Testis (tissue), 5 donors: ENCODE data around the gene INHBB. TPM values are rescaled to one million over a fixed set of nuclear protein-coding genes. Genes with fewer than 3 reads are reported as not detected.

ENCODE experiments used
- DNase-seq: peaks from one replicate; pipeline ENCODE4 v3.0.0-alpha.2; 2019
- H3K27ac ChIP-seq, 2 donors: fragments of 200-600 bp; sonication (generic); one replicate each; pipeline ENCODE4 v1.5.1; 2019
- H3K27me3 ChIP-seq: fragments of 200-600 bp; sonication (generic); one replicate; pipeline ENCODE4 v1.5.1; 2019
- H3K36me3 ChIP-seq: fragments of 200-600 bp; sonication (generic); one replicate; pipeline ENCODE4 v1.5.1; 2017; ENCODE audit warnings: low read depth; ENCODE audit errors: missing control alignments
- H3K4me1 ChIP-seq: fragments of 200-600 bp; sonication (generic); one replicate; pipeline ENCODE4 v1.5.1; 2019
- H3K4me3 ChIP-seq, 2 donors: fragments of 200-600 bp; sonication (generic); one replicate each; pipeline ENCODE4 v1.5.1; 2017 to 2019
- H3K9me3 ChIP-seq: fragments of 200-600 bp; sonication (generic); one replicate; pipeline ENCODE4 v1.5.1; 2017
- POLR2A ChIP-seq: fragments of 450-650 bp; IDR thresholded peaks from one replicate; pipeline ENCODE4 v1.6.1; 2017; ENCODE audit warnings: antibody characterized with exemption, mild to moderate bottlenecking, moderate library complexity
- WGBS, 2 donors: methylation state at CpG; one replicate each; pipeline ENCODE4 v1.1.5; 2018; 5-methylcytosine and 5-hydroxymethylcytosine counted together
- intact Hi-C: fragments of 100-400 bp; cut with DNase I; formaldehyde crosslinking; loops from one replicate; pipeline ENCODE4 v1.15.1; 2023; ENCODE audit warnings: low total_unique reads
- long read RNA-seq, 2 donors: transcript quantifications; one replicate each; lab custom pipeline, GENCODE V29; 2026
- polyA plus RNA-seq: library from polyadenylated mRNA; stranded (reverse); fragments of 350-450 nt; fragmentation: Illumina TruSeq; extraction: RNeasy Lipid Tissue Mini Kit (QIAGEN cat#74804); gene quantifications from one replicate; pipeline ENCODE4 v1.2.3, GENCODE V29; 2014; ENCODE audit warnings: low read depth, low replicate concordance; ENCODE audit not compliant: insufficient read depth
- total RNA-seq, 2 donors: library from RNA; depleted of rRNA; stranded (reverse); fragments of >200 nt; gene quantifications; one replicate each; pipeline ENCODE4 v1.2.3, GENCODE V29; 2016
- TF ChIP-seq, protein P1 (sequence below), 3 experiments: fragments of 450-650 bp in 2 of 3; fragments of 200-600 bp in 1 of 3; sonication (generic) in 1 of 3; IDR thresholded peaks; one replicate each; pipeline ENCODE4 v1.5.1; 2016 to 2019; ENCODE audit warnings: antibody characterized with exemption in 3 of 3, mild to moderate bottlenecking in 2 of 3, moderate library complexity in 1 of 3

INHBB gene
- total RNA-seq (100 to 1,000 TPM in 1 of 2 donors, 10 to 100 TPM in 1; 55.4 to 123 TPM), polyA plus RNA-seq (46.1 TPM)
- long read RNA-seq, donor 1, transcript INHBB-201 (2 exons, 3,204 nt) = major isoform, 22 of 22 reads
- long read RNA-seq, donor 1, partial matches to known transcripts = 0 of 22 reads
- long read RNA-seq, donor 1, other reads (novel, unspliced or antisense) = 0 of 22 reads
- long read RNA-seq, donor 2, transcript INHBB-201 (2 exons, 3,204 nt) = major isoform, 29 of 53 reads
- long read RNA-seq, donor 2, partial matches to known transcripts = 24 of 53 reads
- long read RNA-seq, donor 2, other reads (novel, unspliced or antisense) = 0 of 53 reads

DNA sequence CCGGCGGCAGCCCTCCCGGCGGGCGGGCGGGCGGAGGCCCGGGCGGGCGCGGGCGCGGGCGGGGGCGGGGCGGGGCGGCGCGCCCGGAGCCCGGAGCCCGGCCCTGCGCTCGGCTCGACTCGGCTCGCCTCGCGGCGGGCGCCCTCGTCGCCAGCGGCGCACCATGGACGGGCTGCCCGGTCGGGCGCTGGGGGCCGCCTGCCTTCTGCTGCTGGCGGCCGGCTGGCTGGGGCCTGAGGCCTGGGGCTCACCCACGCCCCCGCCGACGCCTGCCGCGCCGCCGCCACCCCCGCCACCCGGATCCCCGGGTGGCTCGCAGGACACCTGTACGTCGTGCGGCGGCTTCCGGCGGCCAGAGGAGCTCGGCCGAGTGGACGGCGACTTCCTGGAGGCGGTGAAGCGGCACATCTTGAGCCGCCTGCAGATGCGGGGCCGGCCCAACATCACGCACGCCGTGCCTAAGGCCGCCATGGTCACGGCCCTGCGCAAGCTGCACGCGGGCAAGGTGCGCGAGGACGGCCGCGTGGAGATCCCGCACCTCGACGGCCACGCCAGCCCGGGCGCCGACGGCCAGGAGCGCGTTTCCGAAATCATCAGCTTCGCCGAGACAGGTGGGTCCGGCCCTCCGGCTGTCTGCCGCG lies at the start of gene INHBB:
Gene INHBB (plus strand): TSS at position 111 of the 641 bp plus-strand sequence. CDS start 53 bp downstream, at position 164.
- no peaks in the 10 kb centered on the region for H3K36me3 ChIP-seq
- H3K9me3 ChIP-seq = no peaks in the 10 kb centered on the region
- 3% methylated on average over 42 of the region's 99 CpGs; no CpG with 5 or more reads in 1 of the 2 donors for WGBS, 2 donors
- peak within 1 kb of the TSS; percentile 55 to 67 for H3K4me3 ChIP-seq
- intact Hi-C loops = loop anchor here (5.0 kb wide), 1 partner anchor 336 kb away; no protein-coding TSS in a partner anchor
- TF ChIP-seq, protein P1, sequence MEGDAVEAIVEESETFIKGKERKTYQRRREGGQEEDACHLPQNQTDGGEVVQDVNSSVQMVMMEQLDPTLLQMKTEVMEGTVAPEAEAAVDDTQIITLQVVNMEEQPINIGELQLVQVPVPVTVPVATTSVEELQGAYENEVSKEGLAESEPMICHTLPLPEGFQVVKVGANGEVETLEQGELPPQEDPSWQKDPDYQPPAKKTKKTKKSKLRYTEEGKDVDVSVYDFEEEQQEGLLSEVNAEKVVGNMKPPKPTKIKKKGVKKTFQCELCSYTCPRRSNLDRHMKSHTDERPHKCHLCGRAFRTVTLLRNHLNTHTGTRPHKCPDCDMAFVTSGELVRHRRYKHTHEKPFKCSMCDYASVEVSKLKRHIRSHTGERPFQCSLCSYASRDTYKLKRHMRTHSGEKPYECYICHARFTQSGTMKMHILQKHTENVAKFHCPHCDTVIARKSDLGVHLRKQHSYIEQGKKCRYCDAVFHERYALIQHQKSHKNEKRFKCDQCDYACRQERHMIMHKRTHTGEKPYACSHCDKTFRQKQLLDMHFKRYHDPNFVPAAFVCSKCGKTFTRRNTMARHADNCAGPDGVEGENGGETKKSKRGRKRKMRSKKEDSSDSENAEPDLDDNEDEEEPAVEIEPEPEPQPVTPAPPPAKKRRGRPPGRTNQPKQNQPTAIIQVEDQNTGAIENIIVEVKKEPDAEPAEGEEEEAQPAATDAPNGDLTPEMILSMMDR (IDR thresholded peaks at IDR 0.05) = no peak
- no peak for TF ChIP-seq POLR2A
- H3K4me1 ChIP-seq = peaks cover 13% of the 10 kb centered on the region
- H3K27ac ChIP-seq = peak within 1 kb of the TSS; percentile 83 to 84
- peak; percentile 18 for DNase-seq
- no peaks in the 10 kb centered on the region for H3K27me3 ChIP-seq

DNA sequence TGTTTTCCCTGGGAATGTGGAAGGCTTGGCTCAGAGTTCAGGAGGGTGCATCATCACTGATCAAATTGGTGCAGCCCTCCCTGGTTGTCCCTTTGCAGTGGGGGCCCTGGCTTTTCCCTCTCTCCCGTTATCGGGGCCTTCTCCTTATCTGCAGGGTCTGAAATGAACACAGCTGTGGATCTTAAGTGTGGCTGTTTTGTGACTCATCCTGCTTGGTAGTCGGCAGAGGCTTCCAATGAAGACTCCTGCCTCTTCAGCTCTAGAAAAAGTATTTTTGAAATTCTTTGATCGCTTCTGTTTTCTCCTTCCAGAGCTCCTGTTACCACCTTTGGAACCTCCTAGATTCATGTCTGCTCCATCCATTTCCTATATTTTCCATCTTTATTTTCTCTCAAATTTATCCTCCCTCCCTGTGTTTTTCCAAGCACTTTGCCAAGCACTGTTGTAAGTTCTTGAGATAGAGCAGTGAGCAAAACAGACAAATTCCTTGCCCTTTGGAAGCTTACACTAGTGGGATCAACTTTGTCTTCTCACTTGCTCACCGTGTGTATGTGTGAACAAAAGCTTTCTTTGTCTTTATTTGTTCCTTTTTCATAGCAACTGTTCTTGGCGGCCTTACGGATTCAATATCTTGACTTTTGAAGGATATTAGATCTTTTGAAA lies 47.6 kb upstream of the INHBB start:
- TF ChIP-seq POLR2A = no peak
- TF ChIP-seq, protein P1 (IDR thresholded peaks at IDR 0.05) = no peak
- H3K4me1 ChIP-seq = no peaks in the 10 kb centered on the region
- intact Hi-C loops = no loop called here
- H3K4me3 ChIP-seq = no peak overlapping the region
- no peaks in the 10 kb centered on the region for H3K27me3 ChIP-seq
- 79 to 85% methylated on average over 7 of the region's 7 CpGs for WGBS, 2 donors
- no peak overlapping the region for H3K27ac ChIP-seq
- DNase-seq = no peak
- H3K9me3 ChIP-seq = no peaks in the 10 kb centered on the region
- no peaks in the 10 kb centered on the region for H3K36me3 ChIP-seq

DNA sequence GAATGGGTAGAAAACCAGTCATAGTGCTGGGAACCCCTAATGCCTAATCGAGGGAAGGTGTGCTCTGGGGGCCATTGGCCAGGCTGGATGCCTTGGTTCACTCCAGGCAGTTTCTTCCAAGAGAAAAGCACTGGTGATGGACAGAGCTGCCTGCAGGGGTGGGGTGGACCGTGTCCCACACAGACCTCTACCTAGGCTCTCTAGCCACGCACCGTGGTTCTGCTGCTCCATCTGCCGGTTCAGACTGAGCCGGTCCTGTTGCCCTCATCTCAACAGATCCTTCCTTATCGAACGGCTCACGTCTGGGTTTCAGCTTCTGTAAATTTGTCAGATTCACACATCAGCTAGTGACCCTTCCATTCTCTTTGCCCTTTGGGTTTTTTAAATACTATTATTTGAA lies 46.9 kb upstream of the INHBB start:
- TF ChIP-seq, protein P1 (IDR thresholded peaks at IDR 0.05) = no peak
- no peak for TF ChIP-seq POLR2A
- no peaks in the 10 kb centered on the region for H3K4me1 ChIP-seq
- 81 to 97% methylated on average over 9 of the region's 9 CpGs for WGBS, 2 donors
- intact Hi-C loops = no loop called here
- H3K9me3 ChIP-seq = no peaks in the 10 kb centered on the region
- H3K4me3 ChIP-seq = no peak overlapping the region
- no peak overlapping the region for H3K27ac ChIP-seq
- no peaks in the 10 kb centered on the region for H3K27me3 ChIP-seq
- DNase-seq = no peak
- no peaks in the 10 kb centered on the region for H3K36me3 ChIP-seq

DNA sequence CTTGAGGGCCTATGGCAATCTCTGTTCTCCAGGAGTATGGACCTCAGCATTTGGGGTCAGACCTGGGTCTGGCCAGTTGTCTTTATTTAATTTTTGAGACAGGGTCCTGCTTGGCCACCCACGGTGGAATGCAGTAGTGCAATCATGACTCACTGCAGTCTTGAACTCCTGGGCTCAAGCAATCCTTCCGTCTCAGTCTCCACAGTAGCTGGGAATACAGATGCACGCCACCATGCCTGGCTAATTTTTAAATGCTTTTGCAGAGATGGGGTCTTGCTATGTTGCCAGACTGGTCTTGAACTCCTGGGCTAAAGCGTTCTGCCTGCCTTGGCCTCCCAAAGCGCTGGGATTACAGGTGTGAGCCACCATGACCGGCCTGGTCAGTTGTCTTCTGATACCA lies 46.4 kb upstream of the INHBB start:
- no peak overlapping the region for H3K27ac ChIP-seq

More for the DNA sequence above, 46.4 kb upstream of the INHBB start:
- TF ChIP-seq, protein P1 (IDR thresholded peaks at IDR 0.05) = no peak
- no peak for TF ChIP-seq POLR2A
- Histone ChIP-seq H3K4me3 (no peak overlapping the region), H3K4me1 (no peaks in the 10 kb centered on the region), H3K27me3 (no peaks in the 10 kb centered on the region), H3K9me3 (no peaks in the 10 kb centered on the region), H3K36me3 (no peaks in the 10 kb centered on the region)
- intact Hi-C loops = no loop called here
- 93 to 95% methylated on average over 6 of the region's 6 CpGs for WGBS, 2 donors
- DNase-seq = no peak
